Panc1 (cell line): ENCODE results near the gene MAP7. TPM values are rescaled to one million over a fixed set of nuclear protein-coding genes. Genes with fewer than 3 reads are reported as not detected.

Experiments used
- ATAC-seq: fragments of 200-7000 bp; cut with Tn5 transposase; 2 replicates; pipeline ENCODE4 v1.9.1; 2020; ENCODE audit warnings: mild to moderate bottlenecking, moderate library complexity
- BruUV-seq: library from RNA; stranded (reverse); fragments of 400-500 nt; replicated peaks from 2 replicates; lab custom pipeline; 2021; lab: Mats Ljungman, UMichigan
- CTCF ChIA-PET: fragments of 300-600 bp; sonication (Branson Sonifier 250); formaldehyde crosslinking; loops from one replicate; lab custom pipeline; 2022; ENCODE audit warnings: antibody characterized with exemption; lab: Charles Lee
- POLR2A ChIA-PET: fragments of 300-600 bp; sonication (Branson Sonifier 250); formaldehyde crosslinking; loops from one replicate; lab custom pipeline; 2022; ENCODE audit warnings: antibody characterized with exemption; lab: Charles Lee
- DNase-seq: peaks from one replicate; pipeline ENCODE4 v3.0.0-alpha.2; 2010; ENCODE audit warnings: low read depth, low spot score
- H3K27ac ChIP-seq: 2 replicates; pipeline ENCODE4 v1.5.1; 2011; ENCODE audit warnings: mild to moderate bottlenecking, low read length, inconsistent platforms
- H3K27me3 ChIP-seq: fragments of 200-500 bp; sonication (Bioruptor generic); 2 replicates; pipeline ENCODE4 v1.6.0; 2014; ENCODE audit warnings: low read length, inconsistent platforms; ENCODE audit not compliant: control insufficient read depth, insufficient read depth
- H3K36me3 ChIP-seq: fragments of 200-500 bp; sonication (Bioruptor generic); 2 replicates; pipeline ENCODE4 v1.5.1; 2014; ENCODE audit warnings: inconsistent platforms, mild to moderate bottlenecking, low read length, moderate library complexity; ENCODE audit not compliant: control insufficient read depth, insufficient read depth
- H3K4me1 ChIP-seq: 2 replicates; pipeline ENCODE4 v1.5.1; 2011; ENCODE audit warnings: inconsistent platforms, mild to moderate bottlenecking, low read length, moderate library complexity; ENCODE audit not compliant: control insufficient read depth, insufficient read depth
- H3K4me3 ChIP-seq, 2 experiments: 2 replicates each; pipeline ENCODE4 v1.5.1; 2011 to 2012; ENCODE audit warnings: low read depth in 2 of 2, low read length in 2 of 2, mild to moderate bottlenecking in 2 of 2, inconsistent platforms in 1 of 2, moderate library complexity in 1 of 2
- H3K9me3 ChIP-seq: fragments of 200-500 bp; sonication (Bioruptor generic); 2 replicates; pipeline ENCODE4 v1.5.1; 2014; ENCODE audit warnings: low read depth, mild to moderate bottlenecking, inconsistent platforms, low read length, moderate library complexity; ENCODE audit not compliant: control insufficient read depth, insufficient read depth
- POLR2AphosphoS5 ChIP-seq: IDR thresholded peaks from 2 replicates; pipeline ENCODE4 v1.6.1; 2012; ENCODE audit warnings: mild to moderate bottlenecking, low read depth, low read length, moderate library complexity
- SIN3A ChIP-seq: IDR thresholded peaks from 2 replicates; pipeline ENCODE4 v1.6.1; 2012; ENCODE audit warnings: low read depth, mild to moderate bottlenecking, low read length, moderate library complexity, borderline replicate concordance; ENCODE audit not compliant: insufficient read depth
- TCF7L2 ChIP-seq: IDR thresholded peaks from 2 replicates; pipeline ENCODE4 v1.6.1; 2011; ENCODE audit warnings: mild to moderate bottlenecking, low read depth, low read length, inconsistent platforms
- in situ Hi-C: cut with HindIII; loops from 2 replicates; pipeline ENCODE4 v1.10.0; 2016; ENCODE audit warnings: low sequenced_read_pairs, low pct_unique_long_range_greater_than_20kb
- intact Hi-C: fragments of 100-400 bp; cut with micrococcal nuclease; formaldehyde crosslinking; loops from one replicate; pipeline ENCODE4 v1.10.0; 2022; ENCODE audit not compliant: unreplicated experiment
- total RNA-seq: library from RNA; stranded (reverse); gene quantifications from one replicate; pipeline ENCODE4 v1.2.1, GENCODE V29; 2021; ENCODE audit not compliant: unreplicated experiment
- TF ChIP-seq, protein P1 (sequence below), 2 experiments: IDR thresholded peaks; 2 replicates each; pipeline ENCODE4 v1.6.1; 2011 to 2012; ENCODE audit warnings: low read depth in 2 of 2, control low read depth in 1 of 2, low read length in 1 of 2, mild to moderate bottlenecking in 1 of 2, moderate library complexity in 1 of 2; ENCODE audit not compliant: insufficient read depth in 1 of 2
- TF ChIP-seq, protein P2 (sequence below): fragments of 450-650 bp; IDR thresholded peaks from 2 replicates; pipeline ENCODE4 v1.5.1; 2017; ENCODE audit warnings: mild to moderate bottlenecking

Gene MAP7
- total RNA-seq, 1 experiment from 2014 or later, result 1.8 TPM

DNA sequence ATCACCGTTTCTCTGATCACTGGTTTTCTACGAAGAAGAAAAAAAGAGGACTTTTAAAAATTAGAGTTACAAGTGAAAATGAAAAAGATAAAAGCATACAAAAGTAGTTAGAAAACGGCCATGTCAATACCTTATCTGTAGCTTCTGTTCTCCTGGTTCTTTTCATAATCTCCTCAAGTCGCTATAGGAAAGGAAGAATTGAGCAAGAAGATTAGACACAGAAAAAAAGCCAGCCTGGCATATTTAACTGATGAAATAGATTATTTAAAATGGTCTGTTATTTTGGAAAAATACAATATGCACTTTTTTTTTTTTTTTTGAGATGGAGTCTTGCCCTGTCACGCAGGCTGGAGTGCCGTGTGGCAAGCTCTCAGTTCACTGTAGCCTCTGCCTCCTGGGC lies 190.4 kb downstream of the MAP7 start:
- DNase-seq (no peak), ATAC-seq (no peak)
- Histone ChIP-seq H3K4me3 (no peak overlapping the region), H3K36me3 (no peaks in the 10 kb centered on the region), H3K27ac (no peak overlapping the region), H3K4me1 (no peaks in the 10 kb centered on the region), H3K9me3 (no peaks in the 10 kb centered on the region), H3K27me3 (no peaks in the 10 kb centered on the region)
- ChIA-PET POLR2A (no interaction called here), CTCF (no interaction called here)
- TF ChIP-seq, protein P1, sequence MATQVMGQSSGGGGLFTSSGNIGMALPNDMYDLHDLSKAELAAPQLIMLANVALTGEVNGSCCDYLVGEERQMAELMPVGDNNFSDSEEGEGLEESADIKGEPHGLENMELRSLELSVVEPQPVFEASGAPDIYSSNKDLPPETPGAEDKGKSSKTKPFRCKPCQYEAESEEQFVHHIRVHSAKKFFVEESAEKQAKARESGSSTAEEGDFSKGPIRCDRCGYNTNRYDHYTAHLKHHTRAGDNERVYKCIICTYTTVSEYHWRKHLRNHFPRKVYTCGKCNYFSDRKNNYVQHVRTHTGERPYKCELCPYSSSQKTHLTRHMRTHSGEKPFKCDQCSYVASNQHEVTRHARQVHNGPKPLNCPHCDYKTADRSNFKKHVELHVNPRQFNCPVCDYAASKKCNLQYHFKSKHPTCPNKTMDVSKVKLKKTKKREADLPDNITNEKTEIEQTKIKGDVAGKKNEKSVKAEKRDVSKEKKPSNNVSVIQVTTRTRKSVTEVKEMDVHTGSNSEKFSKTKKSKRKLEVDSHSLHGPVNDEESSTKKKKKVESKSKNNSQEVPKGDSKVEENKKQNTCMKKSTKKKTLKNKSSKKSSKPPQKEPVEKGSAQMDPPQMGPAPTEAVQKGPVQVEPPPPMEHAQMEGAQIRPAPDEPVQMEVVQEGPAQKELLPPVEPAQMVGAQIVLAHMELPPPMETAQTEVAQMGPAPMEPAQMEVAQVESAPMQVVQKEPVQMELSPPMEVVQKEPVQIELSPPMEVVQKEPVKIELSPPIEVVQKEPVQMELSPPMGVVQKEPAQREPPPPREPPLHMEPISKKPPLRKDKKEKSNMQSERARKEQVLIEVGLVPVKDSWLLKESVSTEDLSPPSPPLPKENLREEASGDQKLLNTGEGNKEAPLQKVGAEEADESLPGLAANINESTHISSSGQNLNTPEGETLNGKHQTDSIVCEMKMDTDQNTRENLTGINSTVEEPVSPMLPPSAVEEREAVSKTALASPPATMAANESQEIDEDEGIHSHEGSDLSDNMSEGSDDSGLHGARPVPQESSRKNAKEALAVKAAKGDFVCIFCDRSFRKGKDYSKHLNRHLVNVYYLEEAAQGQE (IDR thresholded peaks at IDR 0.05; ENCODE audit: insufficient read depth in 1 of 2, low read depth in 2 of 2, low read length in 1 of 2), result no peak
- TF ChIP-seq TCF7L2, result no peak
- TF ChIP-seq, protein P2, sequence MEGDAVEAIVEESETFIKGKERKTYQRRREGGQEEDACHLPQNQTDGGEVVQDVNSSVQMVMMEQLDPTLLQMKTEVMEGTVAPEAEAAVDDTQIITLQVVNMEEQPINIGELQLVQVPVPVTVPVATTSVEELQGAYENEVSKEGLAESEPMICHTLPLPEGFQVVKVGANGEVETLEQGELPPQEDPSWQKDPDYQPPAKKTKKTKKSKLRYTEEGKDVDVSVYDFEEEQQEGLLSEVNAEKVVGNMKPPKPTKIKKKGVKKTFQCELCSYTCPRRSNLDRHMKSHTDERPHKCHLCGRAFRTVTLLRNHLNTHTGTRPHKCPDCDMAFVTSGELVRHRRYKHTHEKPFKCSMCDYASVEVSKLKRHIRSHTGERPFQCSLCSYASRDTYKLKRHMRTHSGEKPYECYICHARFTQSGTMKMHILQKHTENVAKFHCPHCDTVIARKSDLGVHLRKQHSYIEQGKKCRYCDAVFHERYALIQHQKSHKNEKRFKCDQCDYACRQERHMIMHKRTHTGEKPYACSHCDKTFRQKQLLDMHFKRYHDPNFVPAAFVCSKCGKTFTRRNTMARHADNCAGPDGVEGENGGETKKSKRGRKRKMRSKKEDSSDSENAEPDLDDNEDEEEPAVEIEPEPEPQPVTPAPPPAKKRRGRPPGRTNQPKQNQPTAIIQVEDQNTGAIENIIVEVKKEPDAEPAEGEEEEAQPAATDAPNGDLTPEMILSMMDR, result no peak
- TF ChIP-seq SIN3A, result no peak
- no peak for TF ChIP-seq POLR2AphosphoS5
- in situ Hi-C loops (no loop called here), intact Hi-C loops (no loop called here)
- BruUV-seq, result no TSS peak

DNA sequence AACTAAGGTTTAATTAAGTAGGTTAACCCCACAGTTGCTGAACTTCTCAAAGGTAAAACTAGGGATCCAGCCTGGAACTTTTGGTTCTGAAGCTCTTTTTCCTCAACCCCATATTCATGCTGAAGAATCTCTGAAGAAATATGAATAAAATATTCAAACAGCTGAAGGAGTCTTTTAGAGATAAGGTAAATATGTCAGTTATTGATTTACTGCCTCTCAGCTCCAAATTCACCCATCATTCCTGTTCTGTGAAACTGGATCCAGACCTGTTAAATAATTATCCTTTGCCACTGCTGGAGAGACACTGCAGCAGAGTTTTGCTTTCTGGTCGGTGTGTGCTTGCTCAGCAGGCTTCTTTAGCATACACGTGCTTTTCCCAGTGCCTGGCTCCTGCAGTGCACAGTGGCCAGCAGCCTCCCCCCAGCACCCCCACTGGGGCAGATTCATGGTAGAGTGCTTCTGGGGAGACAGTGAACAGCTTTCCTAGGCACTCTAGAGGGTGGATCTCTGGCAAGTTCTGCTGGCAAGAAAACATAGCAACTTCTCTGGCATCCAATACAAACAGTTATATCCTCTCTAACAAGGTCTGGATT lies 198.6 kb downstream of the MAP7 start:
- Histone ChIP-seq H3K4me3 (no peak overlapping the region), H3K4me1 (no peaks in the 10 kb centered on the region), H3K27ac (no peak overlapping the region), H3K9me3 (no peaks in the 10 kb centered on the region), H3K36me3 (no peaks in the 10 kb centered on the region), H3K27me3 (no peaks in the 10 kb centered on the region)
- DNase-seq (no peak), ATAC-seq (no peak)
- BruUV-seq, result no TSS peak
- intact Hi-C loops (no loop called here), in situ Hi-C loops (no loop called here)
- CTCF ChIA-PET, result no interaction called here
- POLR2A ChIA-PET, result no interaction called here
- TF ChIP-seq SIN3A, result no peak
- TF ChIP-seq, protein P2, result no peak
- TF ChIP-seq, protein P1 (IDR thresholded peaks at IDR 0.05; ENCODE audit: insufficient read depth in 1 of 2, low read depth in 2 of 2, low read length in 1 of 2), result no peak
- no peak for TF ChIP-seq TCF7L2
- no peak for TF ChIP-seq POLR2AphosphoS5
